Stimulated activated CD4-positive, alpha-beta T cell treated with anti-CD3 and anti-CD28 coated beads, Interleukin-2, amount 100 ng/mL, for 24 hours (primary cell): Measurements from ENCODE around the gene COBL.

ENCODE experiments used
- DNase-seq, 2 donors: peaks; one replicate each; pipeline ENCODE4 v3.0.0-alpha.2; 2020

The COBL gene

DNA sequence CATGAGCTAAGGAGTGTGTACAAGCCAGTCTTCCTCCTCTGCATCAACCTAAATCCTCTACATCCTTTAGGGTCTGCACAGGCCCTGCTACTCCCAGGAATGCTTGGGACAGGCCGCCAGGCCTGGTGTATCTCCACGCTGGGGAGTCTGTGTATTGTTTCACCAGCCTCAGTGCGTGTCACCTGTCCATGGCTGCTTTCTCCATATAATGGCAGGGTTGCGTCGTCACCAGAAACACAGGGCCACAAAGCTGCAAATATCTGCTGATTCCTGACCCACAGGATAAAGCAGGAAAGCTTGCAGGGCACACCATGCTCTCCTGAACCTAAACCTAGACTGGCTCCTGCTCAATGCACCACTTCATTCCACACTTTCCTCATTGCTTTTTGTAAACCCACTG lies 45.6 kb downstream of the COBL start:
- DNase-seq = no peak

DNA sequence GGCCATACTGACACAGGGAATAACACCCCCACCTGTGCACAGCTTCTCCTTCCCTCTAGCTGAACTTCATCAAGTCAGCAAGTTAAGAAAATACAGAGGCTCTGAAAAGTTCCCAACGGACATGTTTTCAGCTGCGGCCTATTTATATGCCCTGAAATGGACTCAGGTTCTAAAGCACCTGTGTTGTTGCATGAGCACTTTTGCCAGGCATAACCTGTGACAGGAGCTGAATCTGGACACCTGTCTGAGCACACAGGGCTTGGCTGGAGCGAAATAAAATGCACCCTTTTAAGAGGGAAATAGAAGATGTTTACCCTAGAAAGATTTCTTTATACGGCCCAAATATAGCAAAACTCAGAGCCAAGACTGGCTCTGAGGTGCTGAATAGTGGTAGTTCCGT lies 46.7 kb downstream of the COBL start:
- DNase-seq = no peak

DNA sequence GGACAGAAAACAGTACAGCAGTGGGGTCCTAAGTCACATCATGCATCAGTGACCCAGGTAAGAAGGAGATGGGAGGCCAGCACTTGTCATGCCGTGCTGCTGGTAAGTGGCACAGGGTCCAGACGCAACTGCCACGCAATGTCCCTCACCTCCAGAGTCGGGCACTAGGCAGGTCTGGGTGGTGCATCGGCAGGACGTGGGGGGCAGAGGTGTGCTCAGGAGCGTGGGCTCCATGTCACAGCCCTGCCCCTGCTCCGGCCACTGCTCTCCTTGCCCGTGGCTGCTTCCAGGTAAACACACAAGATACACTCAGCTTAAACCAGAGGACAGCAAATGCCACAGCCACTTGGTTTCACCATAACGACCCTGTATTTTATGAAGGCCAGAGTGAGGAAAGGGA lies 47.3 kb downstream of the COBL start:
- no peak for DNase-seq

DNA sequence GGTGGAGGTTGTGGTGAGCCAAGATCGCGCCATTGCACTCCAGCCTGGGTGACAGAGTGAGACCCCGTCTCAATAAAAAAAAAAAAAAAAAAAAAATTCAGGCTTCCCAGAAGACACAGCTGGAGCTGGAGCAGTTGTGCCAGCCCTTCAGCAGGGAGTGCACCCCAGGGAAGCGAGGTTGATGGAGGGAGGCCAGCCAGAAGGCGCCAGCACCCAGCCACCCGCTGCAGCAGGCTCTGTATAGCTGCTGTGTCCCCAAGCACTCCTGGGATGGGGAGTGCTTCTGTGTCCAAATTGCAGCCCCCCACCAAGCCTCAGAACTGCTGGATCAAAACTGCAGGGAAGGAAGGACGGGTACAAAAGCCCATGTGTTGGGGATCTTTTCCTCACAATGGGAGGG lies 47.8 kb downstream of the COBL start:
- DNase-seq = no peak

DNA sequence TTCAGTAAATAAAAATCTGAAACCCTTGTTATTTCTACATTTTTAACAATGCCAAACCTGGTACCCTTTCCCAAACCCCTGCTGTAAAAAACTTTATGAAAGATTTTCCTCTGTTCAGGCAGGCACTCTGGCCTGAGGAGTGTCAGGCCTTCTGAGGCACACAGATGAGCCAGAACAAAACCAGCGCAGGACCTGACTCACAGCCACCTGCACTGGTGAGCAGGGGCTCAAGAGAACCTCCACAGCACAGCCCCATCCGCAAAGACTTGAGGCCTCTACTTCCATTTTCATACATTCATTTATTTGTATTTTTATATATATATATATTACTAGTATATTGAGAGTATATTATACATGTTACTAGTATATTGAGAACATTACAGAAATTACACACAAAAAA lies 49.4 kb downstream of the COBL start:
- no peak for DNase-seq

DNA sequence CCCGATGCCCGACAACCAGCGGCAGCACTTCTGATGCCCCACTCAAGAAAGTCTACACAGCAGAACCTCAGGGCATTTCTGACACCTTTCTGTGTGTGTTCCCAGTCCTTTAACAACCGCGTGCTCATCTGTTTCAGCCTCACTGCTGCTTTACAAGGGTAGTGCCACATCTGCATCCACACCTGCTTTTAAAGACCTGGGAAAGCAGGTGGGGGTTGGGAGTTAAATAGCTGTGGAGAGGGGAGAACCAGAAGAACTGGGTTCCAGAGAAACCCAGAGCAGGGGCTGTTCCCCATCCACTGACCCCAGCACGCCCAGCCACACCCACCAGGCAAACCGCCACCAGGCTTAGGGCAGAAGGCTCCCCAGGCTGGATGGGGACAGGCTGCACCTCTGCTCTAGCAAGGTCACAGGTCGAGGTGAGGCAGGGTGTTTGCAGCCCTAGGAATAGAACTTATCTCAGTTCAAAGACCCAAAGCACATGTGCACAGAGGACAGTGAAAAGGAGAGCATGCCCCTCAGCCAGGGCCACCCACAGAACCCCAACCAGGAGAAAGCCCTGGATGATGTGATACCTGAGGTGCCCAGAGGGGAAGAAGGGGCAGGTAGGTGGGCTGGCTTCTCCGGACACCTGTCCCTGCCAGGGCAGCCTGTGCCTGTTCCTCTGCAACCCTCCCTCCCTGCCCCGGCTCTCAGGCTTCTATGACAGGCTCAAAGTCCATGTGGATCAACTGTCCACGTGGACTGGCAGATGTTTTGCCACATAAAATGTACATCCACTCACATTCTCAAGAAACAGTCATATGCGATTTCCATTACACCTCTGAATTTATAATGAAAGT lies 51.3 kb downstream of the COBL start:
- no peak for DNase-seq

DNA sequence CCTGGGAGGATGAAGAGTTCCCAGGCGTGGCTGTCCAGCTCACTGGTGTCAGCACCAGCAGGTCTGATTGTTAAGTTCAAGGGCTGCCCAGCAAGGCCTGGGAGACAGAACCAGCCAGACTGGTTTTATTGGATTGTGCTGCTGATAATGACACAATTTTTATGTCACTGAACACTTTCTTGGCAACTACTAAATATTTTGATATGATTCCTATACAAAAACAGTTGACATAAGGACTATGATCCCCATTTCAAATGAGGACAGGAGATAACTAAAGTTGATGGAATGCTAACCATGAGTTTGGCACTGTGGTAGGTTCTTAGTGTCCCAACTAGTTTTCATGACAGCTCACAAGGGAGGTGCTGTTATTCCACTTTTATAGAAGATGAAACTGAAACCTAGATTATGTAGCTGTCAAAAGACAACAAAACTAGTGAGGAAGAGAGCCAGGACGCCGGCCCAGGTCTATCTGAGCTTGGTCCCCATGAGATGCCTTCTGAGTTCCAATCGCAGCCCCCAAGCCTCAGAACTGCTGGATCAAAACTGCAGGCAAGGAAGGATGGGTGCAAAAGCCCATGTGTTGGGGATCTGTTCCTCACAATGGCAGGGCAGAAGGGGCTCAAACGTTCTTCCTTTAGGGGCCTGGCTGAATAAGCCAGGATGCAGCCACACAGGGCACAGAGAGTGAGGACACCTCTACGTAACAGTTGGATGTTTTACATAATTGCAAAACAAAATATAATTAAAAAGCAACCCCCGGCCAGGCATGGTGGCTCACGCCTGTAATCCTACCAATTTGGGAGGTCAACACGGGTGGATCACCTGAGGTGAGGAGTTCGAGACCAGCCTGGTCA lies 52.8 kb downstream of the COBL start:
- DNase-seq = no peak

DNA sequence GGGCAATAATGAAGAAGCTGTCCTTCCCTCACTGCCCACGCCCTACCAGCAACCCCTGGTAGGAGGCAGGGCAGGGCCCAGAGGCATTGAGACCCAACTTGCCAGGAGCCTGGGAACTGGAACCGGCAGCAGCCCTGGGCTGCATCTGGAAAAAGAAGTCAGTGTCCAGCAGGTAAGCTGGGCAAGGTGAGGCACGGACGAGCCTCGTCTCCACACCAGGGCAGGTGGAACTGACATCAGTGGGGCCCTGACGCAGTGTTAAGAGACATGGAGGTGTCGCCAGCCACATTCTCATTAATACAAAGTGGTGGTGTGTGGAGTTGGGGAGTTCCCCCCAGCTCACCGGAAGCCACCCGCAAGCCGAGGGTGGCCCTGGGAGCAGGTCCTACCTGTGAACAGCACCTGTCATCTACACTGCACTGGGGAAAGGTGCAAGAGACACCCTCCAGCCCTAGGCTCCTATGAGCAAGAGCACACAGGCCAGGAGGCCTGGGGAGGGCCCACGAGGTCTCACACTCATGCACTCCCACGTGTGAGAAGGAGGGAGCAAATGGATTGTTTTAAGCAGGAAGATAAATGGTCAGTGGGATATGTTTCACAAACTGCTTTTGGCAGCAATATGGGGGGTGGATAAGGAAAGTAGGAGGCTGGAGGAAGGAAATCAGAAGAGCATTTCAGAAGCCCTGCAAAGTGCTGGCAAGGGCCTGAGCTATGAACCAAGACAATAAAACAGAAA lies 53.6 kb downstream of the COBL start:
- DNase-seq = no peak

DNA sequence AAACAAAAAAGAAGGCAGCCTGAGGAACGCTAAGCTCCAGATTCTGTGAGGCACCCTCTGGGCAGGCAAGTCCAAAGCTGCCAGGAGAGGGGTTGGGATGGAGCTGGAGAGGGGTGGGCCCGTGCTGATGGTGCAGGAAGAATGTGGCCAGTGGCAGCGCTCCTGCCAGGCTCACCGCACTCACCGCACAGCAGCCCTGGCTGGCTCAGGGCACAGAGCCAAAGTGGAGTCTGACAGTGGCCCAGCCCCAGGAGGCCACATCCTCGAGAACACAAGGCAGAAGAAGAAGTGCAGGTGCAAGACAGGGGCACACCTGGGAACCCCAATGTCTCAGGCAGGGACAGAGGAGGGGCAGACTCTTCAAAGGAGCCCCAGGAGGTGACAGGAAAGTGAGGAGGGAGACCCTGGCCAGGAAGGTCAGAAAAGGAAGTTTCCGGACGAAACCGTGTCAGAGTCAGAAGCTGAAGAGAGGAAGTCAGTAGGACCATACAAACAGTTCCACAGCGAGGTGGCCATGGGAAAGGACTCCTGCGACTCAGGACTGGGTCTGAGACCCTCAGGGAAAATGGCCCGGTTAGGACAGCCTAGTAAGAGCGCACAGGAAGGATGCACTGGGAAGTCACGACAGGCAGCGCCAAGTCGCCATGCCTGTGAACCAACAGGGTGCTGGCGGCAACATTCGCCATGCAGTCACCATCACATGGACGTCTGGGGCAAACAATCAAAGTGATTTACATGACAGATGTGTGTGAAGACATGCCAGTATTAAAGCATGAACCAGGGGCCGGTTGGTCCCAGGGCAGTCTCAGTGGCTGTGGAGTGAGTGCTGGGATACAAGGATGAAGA lies 54.4 kb downstream of the COBL start:
- no peak for DNase-seq

DNA sequence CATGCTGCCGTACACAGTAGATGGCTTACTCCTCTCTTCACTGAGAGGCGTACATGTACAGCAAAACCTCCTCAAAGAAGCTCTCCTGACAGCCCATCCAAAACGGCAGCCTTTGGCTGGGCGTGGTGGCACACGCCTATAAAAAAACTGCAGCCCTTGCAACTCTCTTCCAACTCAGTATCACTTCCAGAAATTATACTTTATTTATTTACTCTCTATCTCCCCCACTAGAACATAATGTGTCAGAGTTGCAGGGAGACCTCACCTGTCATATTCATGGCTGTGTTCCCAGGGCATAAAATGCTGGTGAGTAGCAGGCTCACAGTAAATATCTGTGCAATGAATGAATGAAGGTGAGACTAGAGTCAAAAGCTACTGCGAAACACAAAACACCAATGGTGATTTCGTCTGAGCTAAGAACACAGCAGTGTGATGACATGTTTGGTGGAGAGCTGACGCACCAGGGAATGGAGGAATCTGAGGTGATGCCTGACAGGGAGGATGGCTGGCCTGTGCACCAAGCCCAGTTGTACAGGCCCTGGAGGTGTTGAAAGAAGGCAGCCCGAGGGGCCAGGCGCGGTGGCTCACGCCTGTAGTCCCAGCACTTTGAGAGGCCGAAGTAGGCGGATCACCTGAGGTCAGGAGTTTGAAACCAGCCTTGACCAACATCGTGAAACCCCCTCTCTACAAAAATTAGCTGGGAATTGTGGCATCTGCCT lies 55.3 kb downstream of the COBL start:
- DNase-seq = no peak

DNA sequence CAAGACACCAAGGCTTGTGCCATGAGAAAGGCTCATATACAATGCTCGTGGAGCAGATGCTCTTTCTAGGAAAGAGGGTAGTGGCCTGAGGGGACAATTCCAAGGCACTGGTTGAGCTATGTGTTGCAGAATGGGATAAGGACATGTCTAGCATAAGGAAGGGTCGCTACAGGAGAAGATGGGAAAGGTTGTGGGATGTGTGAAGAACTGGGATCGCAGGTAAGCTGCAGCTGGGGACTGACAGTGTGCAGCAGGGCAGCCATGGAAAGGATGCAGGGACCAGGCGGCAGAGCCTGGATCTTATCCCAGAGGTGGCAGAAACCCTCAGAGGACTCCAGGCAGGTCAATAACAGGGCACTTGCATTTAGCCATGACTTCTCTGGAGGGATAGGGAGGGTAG lies 56.1 kb downstream of the COBL start:
- no peak for DNase-seq

DNA sequence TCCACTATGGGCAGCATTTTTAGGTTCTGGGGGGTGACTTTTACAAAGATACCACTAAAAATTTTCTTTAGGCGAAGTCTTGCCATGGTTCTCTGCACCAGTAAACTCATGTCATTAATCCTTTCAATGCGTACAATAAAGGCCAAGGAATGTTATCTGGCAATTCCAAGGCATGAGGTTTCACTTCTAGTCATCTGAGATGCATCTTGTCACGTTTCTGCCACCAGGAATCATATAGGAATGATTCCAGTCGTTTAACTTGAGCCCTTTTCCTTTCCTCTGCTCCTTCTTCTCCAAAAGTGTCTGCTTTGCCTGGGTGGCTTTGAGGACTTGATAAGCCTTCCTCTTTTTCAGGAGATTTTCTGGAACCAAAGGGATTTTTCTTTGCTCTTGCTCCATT lies 56.8 kb downstream of the COBL start:
- no peak for DNase-seq

DNA sequence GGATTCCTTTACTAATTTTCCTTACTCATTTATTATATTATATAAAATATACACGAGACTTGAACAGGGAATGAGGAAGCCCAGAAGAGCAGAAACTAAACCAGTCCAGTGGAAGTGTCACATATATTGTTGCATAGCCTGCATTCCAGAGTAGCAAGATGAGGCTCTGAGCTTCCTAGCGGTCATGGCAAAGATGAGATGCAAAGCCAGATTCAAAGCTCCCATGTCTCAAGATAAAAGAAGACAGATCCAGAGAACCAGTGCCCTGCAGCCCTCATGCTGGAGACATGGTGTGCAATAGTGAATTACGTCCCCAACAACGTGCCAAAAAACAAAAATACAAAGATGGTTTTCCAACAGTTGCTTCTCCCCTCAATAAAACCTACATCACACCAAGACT lies 59.7 kb downstream of the COBL start:
- DNase-seq = no peak

DNA sequence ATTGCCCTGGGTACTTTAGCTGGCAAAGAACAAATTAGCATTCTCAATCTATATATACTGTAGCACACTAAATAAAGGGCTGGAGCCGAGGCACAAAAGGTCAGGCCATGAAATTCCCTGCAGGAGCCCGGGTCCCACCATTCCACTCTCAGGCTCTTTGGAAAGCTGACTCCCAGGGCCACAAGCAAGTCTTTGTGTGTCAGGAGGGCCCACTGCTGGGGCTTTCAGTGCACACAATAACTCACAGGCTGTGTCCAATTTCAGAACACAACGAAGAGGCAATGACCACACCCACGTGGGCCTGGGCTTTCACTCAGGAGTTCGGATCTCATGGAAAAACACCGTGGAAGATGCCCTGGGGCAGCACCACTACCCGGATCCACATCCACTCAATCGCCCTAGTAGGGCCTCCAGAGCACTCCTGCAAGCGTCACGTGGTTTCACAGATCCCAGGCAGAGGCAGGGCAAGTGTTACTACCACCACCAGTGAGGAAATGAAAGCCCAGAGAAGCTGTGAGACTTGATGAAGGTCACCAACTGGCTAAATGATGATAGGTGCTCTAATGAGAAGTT lies 60.3 kb downstream of the COBL start:
- no peak for DNase-seq

DNA sequence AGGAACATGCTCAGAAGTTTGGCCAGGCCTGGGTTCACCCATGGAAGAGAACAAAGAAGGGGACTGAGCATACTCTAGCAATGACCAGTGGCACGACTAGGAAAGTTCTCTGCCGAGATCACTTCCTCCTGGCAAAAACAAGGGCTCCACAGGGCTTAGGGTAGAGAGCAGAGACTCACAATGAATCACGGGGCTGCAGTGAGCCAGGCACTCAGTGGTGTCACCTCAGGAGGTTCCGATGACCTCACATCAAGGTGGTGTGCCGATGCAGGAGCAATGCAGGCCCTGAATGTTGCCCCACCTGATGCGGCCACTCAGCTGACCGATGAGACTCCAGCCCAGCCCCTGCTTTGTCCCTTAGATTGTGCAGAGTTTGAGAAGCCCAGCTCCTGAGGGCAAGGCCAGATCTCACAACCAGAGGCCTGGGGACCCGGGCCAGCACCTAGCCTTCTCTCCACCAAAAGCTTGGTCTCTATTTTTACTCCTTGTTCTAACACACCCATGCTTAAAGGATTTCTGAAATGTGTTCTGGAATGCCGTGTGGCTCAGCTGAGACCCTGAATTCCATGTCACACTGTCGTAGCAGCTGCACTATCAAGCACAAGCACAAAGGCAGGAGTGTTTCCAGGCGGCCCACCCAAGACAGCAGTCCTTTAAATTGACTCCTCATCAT lies 60.9 kb downstream of the COBL start:
- DNase-seq = no peak

DNA sequence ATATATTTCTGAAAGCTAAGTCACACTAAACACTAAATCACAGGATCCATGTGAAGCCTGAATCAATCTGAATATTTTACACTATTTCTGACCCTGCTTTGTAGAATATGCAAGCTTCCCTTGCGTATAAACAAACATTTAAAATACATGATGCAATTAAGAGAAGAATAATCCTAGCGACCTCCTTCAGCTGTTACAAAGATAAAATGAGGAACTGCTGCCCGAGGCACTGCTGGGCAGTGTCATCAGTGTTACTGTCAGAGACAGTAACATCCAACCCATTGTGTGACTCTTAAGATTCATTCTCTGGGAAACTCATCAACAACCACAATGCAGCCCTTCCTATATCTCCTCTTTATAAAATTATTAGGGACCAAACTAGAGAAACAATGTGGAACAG lies 61.6 kb downstream of the COBL start:
- no peak for DNase-seq

DNA sequence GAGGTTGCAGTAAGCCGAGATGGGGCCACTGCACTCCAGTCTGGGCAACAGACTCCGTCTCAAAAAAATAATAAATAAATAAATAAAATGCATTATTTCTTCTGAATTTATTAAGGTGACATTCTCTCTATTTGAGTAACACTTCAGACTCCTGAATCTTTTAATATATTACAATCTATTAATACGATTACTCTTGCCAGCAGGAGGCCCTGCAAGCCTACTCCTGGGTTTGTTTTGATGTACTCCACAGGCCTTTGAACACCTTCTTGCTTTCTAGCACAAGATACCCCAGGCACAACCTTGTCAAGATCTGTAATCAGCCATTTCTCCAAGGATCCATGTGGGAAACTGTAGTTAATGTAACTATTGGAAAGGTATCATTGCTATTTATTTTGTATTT lies 63.5 kb downstream of the COBL start:
- no peak for DNase-seq

DNA sequence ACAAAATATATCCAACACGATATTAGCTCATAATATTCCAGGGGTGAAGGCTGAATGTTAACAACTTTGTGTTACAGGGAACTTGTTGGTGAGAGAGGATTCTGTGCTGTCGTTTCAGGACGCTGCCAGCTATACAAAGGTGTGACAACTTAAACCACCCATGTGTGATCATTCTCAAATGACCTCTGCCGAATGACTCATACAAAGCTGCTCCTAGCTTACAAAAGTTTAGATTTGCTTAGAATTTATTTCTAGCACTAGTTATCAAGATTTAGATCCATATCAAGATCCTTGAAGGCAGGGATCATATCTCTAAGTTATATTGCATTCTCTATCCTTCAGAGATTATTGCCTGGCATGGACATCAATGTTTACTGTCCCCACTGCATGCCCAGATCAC lies 65.3 kb downstream of the COBL start:
- DNase-seq = no peak

DNA sequence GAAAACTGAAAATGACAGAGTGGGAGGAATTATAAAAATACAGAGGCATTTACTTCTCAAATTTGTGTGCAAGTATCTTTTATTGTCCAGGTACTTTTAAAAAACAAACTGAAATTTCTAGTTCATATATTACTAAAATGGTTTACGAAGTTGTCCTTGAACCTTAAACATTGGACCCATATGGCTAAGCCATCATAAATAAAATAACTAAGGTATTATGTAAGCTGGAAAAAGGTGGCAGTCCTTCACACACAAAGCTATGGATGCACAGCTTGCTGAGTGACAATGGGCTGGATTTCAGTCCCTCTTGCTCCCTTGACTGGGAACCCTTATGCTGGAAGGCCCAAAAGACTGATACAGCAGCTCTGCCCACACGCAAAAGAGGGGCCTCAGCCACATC lies 66.1 kb downstream of the COBL start:
- DNase-seq = no peak

DNA sequence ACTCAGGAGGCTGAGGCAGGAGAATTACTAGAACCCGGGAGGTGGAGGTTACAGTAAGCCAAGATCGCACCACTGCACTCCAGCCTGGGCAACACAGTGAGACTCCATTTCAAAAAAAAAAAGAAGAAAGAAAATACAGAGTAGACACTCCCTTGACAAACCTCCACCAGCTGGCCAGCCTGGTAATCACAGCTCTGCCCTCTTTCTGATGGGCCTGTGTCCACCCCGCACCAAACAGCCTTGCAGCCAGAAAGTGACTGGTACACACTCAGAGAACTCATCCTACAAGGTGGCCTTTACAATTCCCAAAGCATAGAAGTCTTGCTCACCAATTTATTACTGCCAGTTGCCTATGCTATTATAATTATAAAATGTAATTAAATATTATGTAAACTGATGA lies 66.6 kb downstream of the COBL start:
- DNase-seq = no peak
